Activated effector memory CD4-positive, alpha-beta T cell treated with Interleukin-2 at 50 U/mL for 16 hours (primary cell): Measurements from ENCODE around the gene MAGEA1.
"Not testable (repeated sequence)": the region's sequence is repeated elsewhere in the genome, so short reads cannot be mapped to it uniquely, and the experiment has no call there.

Experiments used
- DNase-seq: peaks from one replicate; pipeline ENCODE4 v3.0.0-alpha.2; 2020

MAGEA1 gene, protein sequence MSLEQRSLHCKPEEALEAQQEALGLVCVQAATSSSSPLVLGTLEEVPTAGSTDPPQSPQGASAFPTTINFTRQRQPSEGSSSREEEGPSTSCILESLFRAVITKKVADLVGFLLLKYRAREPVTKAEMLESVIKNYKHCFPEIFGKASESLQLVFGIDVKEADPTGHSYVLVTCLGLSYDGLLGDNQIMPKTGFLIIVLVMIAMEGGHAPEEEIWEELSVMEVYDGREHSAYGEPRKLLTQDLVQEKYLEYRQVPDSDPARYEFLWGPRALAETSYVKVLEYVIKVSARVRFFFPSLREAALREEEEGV

DNA sequence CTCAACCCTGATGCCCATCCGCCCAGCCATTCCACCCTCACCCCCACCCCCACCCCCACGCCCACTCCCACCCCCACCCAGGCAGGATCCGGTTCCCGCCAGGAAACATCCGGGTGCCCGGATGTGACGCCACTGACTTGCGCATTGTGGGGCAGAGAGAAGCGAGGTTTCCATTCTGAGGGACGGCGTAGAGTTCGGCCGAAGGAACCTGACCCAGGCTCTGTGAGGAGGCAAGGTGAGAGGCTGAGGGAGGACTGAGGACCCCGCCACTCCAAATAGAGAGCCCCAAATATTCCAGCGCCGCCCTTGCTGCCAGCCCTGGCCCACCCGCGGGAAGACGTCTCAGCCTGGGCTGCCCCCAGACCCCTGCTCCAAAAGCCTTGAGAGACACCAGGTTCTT lies at the start of gene MAGEA1:
TSS of gene MAGEA1 (plus strand) at position 154 of the 400 bp plus-strand sequence. CDS start 3,106 bp downstream, outside the sequence.
- DNase-seq: no peak

DNA sequence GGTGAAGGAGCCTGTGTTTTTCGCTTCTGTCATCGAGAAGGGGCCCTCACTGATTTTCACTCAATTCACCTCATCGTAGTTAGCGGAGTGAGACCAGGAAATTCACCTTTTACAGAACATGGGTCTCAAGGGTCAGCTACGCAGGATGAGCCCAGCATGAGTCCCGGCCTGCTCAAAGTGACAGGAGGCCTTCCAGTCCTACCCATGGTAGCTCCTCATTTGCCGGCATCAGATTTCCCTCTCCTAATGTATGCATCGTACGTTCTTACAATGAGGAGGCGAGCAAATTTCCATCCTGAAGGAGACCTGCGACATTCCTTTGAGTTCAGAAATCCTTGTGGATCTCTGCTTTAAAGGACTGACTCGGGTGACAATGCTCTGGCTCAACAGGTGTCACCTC lies 46.2 kb upstream of the MAGEA1 start:
- DNase-seq: not testable (repeated sequence)

DNA sequence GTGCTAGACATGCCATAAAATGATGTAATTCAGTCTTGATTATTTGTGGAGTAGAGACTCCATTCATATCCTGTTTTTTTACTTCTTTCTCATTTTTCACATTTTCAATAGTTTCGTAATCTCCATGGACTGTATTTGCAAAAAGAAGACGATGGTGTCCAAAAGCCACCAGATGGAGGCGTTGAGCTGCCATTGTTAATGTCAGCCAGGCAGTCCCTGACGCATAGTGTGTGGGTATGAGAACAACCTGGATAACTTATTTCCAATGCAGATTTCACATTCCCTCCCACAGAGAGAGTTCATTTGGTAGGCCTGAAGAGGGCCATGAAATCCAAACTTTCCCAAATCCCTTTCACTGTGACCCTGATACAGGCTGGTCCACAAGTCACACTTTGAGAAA lies 40.0 kb upstream of the MAGEA1 start:
- not testable (repeated sequence) for DNase-seq

DNA sequence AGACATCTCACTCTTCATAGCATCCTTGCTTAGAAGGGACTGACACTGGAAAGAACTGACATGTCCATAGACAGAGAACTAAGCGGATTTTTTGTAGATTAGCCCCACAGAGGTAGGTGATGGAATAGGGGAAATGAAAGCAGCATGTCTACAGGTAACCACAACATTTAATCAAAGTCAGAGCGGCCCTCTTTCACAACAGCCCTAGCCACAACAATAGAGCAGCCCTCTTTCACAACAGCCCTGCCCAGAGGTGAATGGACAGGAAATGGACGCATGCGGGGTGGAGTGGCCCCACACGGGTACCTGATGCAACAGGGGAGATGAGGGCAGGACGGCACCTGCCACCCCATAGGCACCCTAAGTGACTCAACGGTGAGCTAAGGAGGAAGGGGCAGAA lies 32.8 kb upstream of the MAGEA1 start:
- not testable (repeated sequence) for DNase-seq

GRCh38 chrX:153153516-153153915 lies 25.6 kb upstream of the MAGEA1 start:
- DNase-seq: no peak

DNA sequence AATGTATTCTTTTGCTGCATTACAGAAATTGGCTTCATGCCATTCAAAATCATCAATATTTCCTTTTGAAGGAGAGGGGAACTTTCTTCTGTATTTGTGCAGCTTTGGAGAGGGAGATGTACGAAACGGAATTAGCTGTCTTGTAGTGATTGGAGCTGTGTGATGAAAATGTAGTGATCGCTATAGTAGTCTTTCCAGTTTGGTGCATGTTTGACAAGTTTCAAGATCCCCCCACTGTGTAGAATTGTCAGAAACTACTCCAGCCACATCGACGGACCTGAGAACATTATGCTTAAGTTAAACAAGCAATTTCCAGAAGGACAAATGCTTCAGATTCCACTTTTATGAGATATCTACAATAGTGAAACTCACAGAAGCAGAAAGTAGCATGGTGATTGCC lies 21.6 kb upstream of the MAGEA1 start:
- DNase-seq: no peak

DNA sequence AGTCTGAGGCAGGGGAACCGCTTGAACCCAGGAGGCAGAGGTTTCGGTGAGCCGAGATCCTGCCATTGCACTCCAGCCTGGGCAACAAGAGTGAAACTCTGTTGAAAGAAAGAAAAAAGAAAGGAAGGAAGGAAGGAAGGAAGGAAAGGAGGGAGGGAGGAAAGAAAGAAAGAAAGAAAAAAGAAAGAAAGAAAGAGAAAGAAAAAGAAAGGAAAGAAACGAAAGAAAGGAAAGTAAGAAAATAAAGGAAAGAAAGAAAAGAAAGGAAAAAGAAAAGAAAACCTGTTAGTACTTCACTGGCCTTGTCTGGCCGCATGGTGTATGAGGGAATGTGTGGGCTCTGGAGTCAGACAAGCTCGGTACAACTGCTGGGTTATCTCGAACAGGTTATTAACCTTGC lies 20.8 kb upstream of the MAGEA1 start:
- DNase-seq: no peak

DNA sequence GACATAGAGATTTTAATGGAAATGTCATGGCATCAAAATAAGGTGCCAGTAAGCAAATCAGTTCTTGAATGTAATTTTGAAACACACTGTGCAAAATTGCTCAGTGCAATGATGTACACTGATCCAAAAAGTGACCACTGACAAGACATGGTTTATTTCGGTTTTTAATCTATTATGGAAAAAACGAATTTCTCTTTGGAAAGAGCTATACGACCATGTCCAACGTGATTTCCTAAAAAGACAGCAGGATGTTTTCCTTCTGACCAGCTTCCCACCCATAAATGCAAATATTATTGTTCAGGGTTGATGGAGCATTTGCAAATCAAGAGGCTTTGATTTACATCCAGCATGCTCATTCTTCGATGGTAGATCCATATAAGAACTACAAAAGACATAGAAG lies 17.1 kb upstream of the MAGEA1 start:
- DNase-seq: no peak

DNA sequence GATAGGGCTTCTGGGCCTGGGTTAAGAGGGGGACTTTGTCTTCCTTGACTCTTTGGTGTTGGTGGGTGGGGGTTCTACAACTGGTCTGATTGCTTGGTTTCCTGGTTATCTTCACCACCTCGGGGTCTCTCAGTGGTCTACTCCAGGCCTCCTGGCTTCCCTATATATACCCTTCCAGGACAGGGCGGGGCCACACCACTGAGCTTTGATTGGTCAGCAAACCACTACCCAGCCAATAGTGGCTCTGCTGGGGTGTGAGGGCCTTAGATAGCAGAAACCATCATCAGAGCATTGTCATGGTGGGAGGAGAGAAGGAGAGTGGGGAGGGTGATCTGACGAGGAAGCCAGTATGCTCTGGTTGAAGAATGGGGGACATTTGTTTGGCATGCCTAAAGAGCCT lies 14.4 kb upstream of the MAGEA1 start:
- no peak for DNase-seq

GRCh38 chrX:153168423-153168822 lies 10.7 kb upstream of the MAGEA1 start:
- not testable (repeated sequence) for DNase-seq

- no peak for DNase-seq
These were observed 2.7 kb downstream of the MAGEA1 start for GRCh38 chrX:153181822-153182221.

DNA sequence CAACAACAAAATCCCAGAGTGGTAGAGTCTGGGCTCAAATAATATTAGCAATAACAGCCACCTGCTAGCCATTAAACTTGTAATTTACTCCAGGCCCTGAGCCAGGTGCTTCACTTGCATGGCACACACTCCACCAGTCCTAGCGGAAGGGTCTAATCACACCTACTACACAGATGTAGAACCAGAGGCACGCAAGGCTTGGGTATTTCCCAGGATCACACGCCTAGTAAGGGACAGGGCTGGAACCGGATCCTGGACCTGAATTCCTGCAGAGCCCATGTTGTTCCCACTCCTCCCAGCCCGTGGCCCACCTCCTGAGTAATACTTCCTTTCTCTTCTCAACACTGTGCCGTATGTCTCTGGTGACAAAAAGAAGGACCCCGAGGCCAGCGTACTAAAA lies 5.7 kb downstream of the MAGEA1 start:
- no peak for DNase-seq

DNA sequence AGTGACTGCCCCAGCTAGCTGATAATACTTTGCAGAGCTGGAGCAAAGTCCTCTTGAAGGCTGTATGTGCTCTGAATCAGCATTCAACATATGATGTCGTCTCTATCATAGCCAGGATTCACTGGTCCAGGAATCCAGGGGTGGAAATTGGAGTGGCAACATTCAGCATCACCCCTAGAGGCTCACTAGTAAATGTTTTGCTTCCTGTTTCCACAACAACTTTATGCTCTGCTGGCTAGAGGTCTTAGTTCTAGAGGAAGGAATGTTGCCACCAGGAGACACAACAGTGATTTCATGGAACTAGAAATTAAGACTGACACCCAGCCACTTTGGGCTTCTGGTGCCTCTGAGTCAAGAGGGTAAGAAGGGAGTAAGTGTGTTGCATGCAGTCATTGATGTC lies 11.3 kb downstream of the MAGEA1 start:
- DNase-seq: no peak

- no peak for DNase-seq
These were observed 21.4 kb downstream of the MAGEA1 start for GRCh38 chrX:153200462-153200861.

DNA sequence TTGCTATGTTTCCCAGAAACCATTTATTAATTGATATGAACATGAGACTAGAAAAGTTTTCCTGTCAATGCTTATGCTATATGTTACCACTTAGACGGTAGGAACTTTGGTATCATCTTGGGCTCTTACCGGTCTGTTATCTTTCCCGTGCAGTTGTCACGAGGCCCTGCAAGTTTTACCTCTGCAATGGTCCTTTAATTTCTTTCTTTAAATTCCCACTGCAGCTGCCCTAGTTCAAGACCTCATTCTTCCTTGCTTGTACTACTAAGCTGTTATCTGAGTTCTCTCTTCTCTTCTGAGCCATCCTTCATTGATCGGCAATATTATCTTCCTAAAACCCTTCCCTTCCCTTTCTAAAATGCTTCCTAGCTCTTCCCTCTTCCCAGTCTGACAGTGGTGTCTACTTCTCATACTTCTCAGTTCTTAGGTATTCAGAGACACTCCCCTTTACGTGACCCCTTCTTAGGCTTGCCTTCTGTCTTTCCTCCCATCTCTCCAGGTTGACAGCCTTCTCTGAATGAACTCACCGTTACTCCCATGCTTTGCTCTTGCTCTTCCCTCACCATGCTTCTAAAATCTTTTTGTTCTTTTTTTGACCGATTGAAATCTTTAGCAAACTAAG lies 27.5 kb downstream of the MAGEA1 start:
- no peak for DNase-seq

GRCh38 chrX:153209347-153209746 lies 30.3 kb downstream of the MAGEA1 start:
- no peak for DNase-seq

- DNase-seq: no peak
These were observed 35.9 kb downstream of the MAGEA1 start for GRCh38 chrX:153214934-153215333.

DNA sequence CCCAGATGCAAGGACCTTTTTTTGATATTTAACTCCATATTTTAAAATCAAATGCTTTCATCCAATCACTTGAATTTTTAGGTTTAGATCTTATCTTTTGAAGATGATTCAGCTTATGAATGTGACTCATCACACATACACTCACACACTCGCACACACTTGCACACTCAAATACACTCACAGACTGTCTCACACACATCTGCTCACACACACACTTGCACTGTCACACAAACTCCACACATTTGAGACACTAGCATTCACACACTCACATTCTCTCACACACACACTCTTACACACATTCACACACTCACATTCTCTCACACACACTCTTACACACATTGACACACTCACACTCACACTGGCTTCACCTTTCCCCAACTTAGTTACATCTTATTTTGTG lies 37.8 kb downstream of the MAGEA1 start:
- no peak for DNase-seq

DNA sequence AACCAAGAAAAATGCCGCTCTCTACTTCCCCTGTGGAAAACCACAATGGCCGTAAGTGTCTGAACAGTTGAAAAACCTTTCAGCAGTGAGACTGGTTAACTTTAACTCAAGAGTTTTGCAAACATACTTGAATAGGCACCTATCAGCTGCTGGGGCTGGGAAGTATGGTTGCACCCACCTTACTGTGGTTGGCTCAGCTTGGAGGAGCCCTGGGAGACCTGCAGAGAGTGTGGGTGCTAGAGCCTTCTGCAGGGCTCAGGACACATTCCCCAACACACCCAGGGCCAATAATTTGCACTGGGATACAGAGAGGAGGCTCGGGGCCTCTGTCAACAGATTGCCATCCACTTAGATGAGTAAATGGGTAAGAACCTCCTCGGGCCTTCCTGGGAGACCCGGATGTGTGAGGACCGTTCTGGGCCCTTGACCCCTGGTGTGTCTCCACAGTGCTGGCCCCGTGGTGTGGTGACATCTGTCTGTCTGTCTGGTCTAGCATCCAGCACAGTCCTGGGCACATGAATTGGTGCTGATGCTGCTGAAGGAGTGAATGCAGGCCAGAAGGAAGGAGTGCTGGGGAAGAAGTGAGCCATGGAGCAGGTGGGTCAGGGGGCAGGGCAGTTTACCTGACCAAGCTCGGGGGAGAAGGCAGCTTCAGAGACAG lies 46.5 kb downstream of the MAGEA1 start:
- no peak for DNase-seq

DNA sequence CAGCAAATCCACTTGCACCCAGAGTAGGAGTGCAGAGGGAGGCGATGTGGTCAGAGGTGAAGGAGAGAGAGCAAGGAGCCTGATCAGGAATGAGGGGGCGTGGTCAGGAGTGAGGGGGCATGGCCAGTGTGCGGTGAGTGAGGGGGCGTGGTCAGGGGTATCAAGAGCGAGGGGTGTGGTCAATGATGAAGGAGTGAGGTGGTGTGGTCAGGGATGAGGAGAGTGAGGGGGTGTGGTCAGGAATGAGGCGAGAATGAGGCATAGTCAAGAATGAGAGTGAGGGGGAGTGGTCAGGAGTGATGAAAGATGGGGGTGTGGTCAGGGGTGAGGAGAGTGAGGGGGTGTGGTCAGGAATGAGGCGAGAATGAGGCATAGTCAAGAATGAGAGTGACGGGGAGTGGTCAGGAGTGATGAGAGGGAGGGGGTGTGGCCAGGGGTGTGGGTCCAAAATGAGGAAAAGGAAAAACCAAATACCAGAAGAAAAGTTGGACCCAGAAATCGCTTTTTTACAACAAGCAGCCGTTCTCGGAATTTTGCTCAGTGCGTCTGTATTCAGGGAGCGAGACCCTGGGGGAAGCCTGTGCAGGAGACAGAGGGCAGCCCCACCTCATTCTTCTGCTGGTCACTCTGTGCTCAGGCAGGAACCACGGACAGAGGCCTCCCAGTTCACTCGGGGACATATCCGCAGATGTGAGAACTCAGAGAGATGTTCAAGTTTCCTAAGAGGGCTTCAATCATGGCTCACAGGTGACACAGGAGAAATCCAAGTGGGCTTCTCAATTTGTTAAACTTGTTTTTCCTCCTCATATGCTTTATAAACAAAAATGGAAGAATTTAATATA lies 47.5 kb downstream of the MAGEA1 start:
- no peak for DNase-seq
